ENCODE measurements around the gene TCF12.

Gene TCF12

GRCh38 chr15:56965231-56966013 lies 47.0 kb downstream of the TCF12 start:
- no peak overlapping the region for H3K4me2 ChIP-seq (ENCODE audit: low read length)
- H3K27me3 ChIP-seq (ENCODE audit: control insufficient read depth, insufficient read depth, low read length), result no peaks in the 10 kb centered on the region
- no peak for TF ChIP-seq CTCF (IDR thresholded peaks at IDR 0.05)
- peaks cover 21% of the 10 kb centered on the region for H3K79me2 ChIP-seq
- H2AFZ ChIP-seq, result no peak overlapping the region
- H3K36me3 ChIP-seq (ENCODE audit: control insufficient read depth, insufficient read depth, low read length), result no peaks in the 10 kb centered on the region
- H3K4me1 ChIP-seq, result peaks cover 11% of the 10 kb centered on the region
- H3K4me3 ChIP-seq (ENCODE audit: low read depth, low read length), result no peak overlapping the region
- no peak overlapping the region for H3K27ac ChIP-seq
- H3K9me3 ChIP-seq (ENCODE audit: control insufficient read depth, low read length), result no peaks in the 10 kb centered on the region
- no peak overlapping the region for H3K9ac ChIP-seq

- TF ChIP-seq CTCF (IDR thresholded peaks at IDR 0.05), result no peak
- no peaks in the 10 kb centered on the region for H3K9me3 ChIP-seq (ENCODE audit: control insufficient read depth, low read length)
- no peaks in the 10 kb centered on the region for H3K27me3 ChIP-seq (ENCODE audit: control insufficient read depth, insufficient read depth, low read length)
- H3K36me3 ChIP-seq (ENCODE audit: control insufficient read depth, insufficient read depth, low read length), result no peaks in the 10 kb centered on the region
- H3K79me2 ChIP-seq, result peaks cover 23% of the 10 kb centered on the region
- H3K27ac ChIP-seq, result no peak overlapping the region
- H3K9ac ChIP-seq, result no peak overlapping the region
- H2AFZ ChIP-seq, result no peak overlapping the region
- H3K4me2 ChIP-seq (ENCODE audit: low read length), result no peak overlapping the region
- no peak overlapping the region for H3K4me3 ChIP-seq (ENCODE audit: low read depth, low read length)
- peaks cover 11% of the 10 kb centered on the region for H3K4me1 ChIP-seq
These were observed 48.9 kb downstream of the TCF12 start for GRCh38 chr15:56967336-56967735.

- H3K4me2 ChIP-seq (ENCODE audit: low read length), result no peak overlapping the region
- H3K27me3 ChIP-seq (ENCODE audit: control insufficient read depth, insufficient read depth, low read length), result no peaks in the 10 kb centered on the region
- H3K4me3 ChIP-seq (ENCODE audit: low read depth, low read length), result no peak overlapping the region
- no peak overlapping the region for H3K27ac ChIP-seq
- no peaks in the 10 kb centered on the region for H3K36me3 ChIP-seq (ENCODE audit: control insufficient read depth, insufficient read depth, low read length)
- TF ChIP-seq CTCF (IDR thresholded peaks at IDR 0.05), result no peak
- no peak overlapping the region for H2AFZ ChIP-seq
- peaks cover 23% of the 10 kb centered on the region for H3K79me2 ChIP-seq
- H3K4me1 ChIP-seq, result peaks cover 8% of the 10 kb centered on the region
- no peaks in the 10 kb centered on the region for H3K9me3 ChIP-seq (ENCODE audit: control insufficient read depth, low read length)
- no peak overlapping the region for H3K9ac ChIP-seq
These were observed 49.8 kb downstream of the TCF12 start for GRCh38 chr15:56968256-56968655.

- Histone ChIP-seq H3K4me3 (ENCODE audit: low read depth, low read length) (no peak overlapping the region), H3K4me2 (ENCODE audit: low read length) (peak overlapping the region; percentile 45), H3K9ac (no peak overlapping the region), H3K27me3 (ENCODE audit: control insufficient read depth, insufficient read depth, low read length) (no peaks in the 10 kb centered on the region), H3K36me3 (ENCODE audit: control insufficient read depth, insufficient read depth, low read length) (no peaks in the 10 kb centered on the region), H3K9me3 (ENCODE audit: control insufficient read depth, low read length) (no peaks in the 10 kb centered on the region), H3K4me1 (peaks cover 12% of the 10 kb centered on the region), H3K79me2 (peaks cover 23% of the 10 kb centered on the region), H3K27ac (no peak overlapping the region), H2AFZ (no peak overlapping the region)
- no peak for TF ChIP-seq CTCF (IDR thresholded peaks at IDR 0.05)
These were observed 50.4 kb downstream of the TCF12 start for GRCh38 chr15:56968821-56969220.
